ENCODE data around the gene C2CD3. TPM values are rescaled to one million over a fixed set of nuclear protein-coding genes. Genes with fewer than 3 reads are reported as not detected.

C2CD3 gene
- total RNA-seq, 1 experiment from 2014 or later = 22.0 TPM

DNA sequence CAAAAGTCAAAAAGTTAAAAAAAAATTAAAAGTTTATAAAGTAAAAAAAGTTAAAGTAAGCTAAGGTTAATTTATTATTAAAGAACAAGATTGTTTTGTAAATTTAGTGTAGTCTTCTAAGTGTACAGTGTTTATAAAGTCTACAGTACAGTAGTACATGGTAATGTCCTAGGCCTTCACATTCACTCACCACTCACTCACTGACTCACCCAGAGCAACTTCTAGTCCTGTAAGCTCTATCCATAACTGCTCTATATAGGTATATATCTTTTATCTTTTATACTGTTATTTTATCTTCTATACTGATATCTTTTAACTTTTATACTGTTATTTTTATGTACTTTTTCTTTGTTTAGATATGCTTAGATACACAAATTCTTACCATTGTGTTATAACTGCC, 11.2 kb downstream of the C2CD3 start:
- Mint-ChIP-seq H3K4me1 (no peaks in the 10 kb centered on the region), H3K36me3 (ENCODE audit: insufficient read depth in 1 of 3, low read depth in 3 of 3) (peaks cover under 1 to 22% (median 3%) of the 10 kb centered on the region in 3 experiments; a peak in 5 of 7 replicates), H3K27me3 (ENCODE audit: low read depth) (no peaks in the 10 kb centered on the region), H3K4me3 (no peak overlapping the region), H3K9me3 (no peaks in the 10 kb centered on the region), H3K27ac (no peak overlapping the region)
- no peak overlapping the region for H4K5ac ChIP-seq (ENCODE audit: insufficient read length, low read depth, low read length)
- H3K9ac ChIP-seq (ENCODE audit: extremely low read depth, insufficient read length, low read length) = no peak overlapping the region
- TF ChIP-seq, protein P1, sequence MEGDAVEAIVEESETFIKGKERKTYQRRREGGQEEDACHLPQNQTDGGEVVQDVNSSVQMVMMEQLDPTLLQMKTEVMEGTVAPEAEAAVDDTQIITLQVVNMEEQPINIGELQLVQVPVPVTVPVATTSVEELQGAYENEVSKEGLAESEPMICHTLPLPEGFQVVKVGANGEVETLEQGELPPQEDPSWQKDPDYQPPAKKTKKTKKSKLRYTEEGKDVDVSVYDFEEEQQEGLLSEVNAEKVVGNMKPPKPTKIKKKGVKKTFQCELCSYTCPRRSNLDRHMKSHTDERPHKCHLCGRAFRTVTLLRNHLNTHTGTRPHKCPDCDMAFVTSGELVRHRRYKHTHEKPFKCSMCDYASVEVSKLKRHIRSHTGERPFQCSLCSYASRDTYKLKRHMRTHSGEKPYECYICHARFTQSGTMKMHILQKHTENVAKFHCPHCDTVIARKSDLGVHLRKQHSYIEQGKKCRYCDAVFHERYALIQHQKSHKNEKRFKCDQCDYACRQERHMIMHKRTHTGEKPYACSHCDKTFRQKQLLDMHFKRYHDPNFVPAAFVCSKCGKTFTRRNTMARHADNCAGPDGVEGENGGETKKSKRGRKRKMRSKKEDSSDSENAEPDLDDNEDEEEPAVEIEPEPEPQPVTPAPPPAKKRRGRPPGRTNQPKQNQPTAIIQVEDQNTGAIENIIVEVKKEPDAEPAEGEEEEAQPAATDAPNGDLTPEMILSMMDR (conservative IDR thresholded peaks at IDR 0.05) = no peak
- no peaks in the 10 kb centered on the region for H3K9me3 ChIP-seq (ENCODE audit: control insufficient read depth, low read depth, low read length)
- no peak overlapping the region for H3K4ac ChIP-seq (ENCODE audit: low read depth, low read length)
- no peaks in the 10 kb centered on the region for H3K27me3 ChIP-seq (ENCODE audit: insufficient read depth, low read length)
- no peak overlapping the region for H4K8ac ChIP-seq (replicated peaks; ENCODE audit: insufficient read length, low read depth, low read length)
- H3K79me1 ChIP-seq (ENCODE audit: insufficient read depth, low read depth, low read length, poor library complexity, severe bottlenecking) = no peaks in the 10 kb centered on the region
- no peak overlapping the region for H3K14ac ChIP-seq (ENCODE audit: insufficient read depth, low read length)
- H3K18ac ChIP-seq (ENCODE audit: insufficient read length, low read depth, low read length) = no peak overlapping the region
- H3K4me1 ChIP-seq (ENCODE audit: insufficient read depth, low read length) = no peaks in the 10 kb centered on the region
- no peak overlapping the region for H3K23ac ChIP-seq (ENCODE audit: insufficient read length, low read depth, low read length)
- no peak overlapping the region for H2AFZ ChIP-seq (ENCODE audit: low read length)
- H3K23me2 ChIP-seq (ENCODE audit: insufficient read length, low read depth, low read length, poor library complexity, severe bottlenecking) = no peaks in the 10 kb centered on the region
- H3K4me2 ChIP-seq (ENCODE audit: insufficient read depth, insufficient read length, low read length) = no peak overlapping the region
- no peak overlapping the region for H3K56ac ChIP-seq (ENCODE audit: insufficient read length, low read depth, low read length)
- H2BK12ac ChIP-seq (ENCODE audit: insufficient read length, low read depth, low read length) = no peak overlapping the region
- H4K20me1 ChIP-seq (ENCODE audit: control insufficient read depth, insufficient read depth, insufficient read length) = no peaks in the 10 kb centered on the region
- no peak overlapping the region for H2BK15ac ChIP-seq (ENCODE audit: low read depth, low read length)
- H2BK20ac ChIP-seq (ENCODE audit: low read depth, low read length, poor library complexity, severe bottlenecking) = no peak overlapping the region
- H3T11ph ChIP-seq (ENCODE audit: low read length) = no peak overlapping the region
- H2BK5ac ChIP-seq (ENCODE audit: insufficient read length, low read length) = no peak overlapping the region
- no peak for DNase-seq
- H2BK120ac ChIP-seq (ENCODE audit: low read depth, low read length, poor library complexity, severe bottlenecking) = no peak overlapping the region
- no peak overlapping the region for H4K91ac ChIP-seq (ENCODE audit: insufficient read length, low read depth, low read length)
- H2AK5ac ChIP-seq (ENCODE audit: insufficient read length, low read length) = no peak overlapping the region
- no peak overlapping the region for H3K27ac ChIP-seq (ENCODE audit: insufficient read length, low read depth, low read length)
- 0 out of 2 replicates have a peak, but pooled peaks cover 1% of the 10 kb centered on the region for H3K79me2 ChIP-seq (ENCODE audit: insufficient read depth, low read length)

Measured in H9 (cell line).